Stomach (tissue), 9 donors: ENCODE measurements around the gene PITPNM3. TPM values are rescaled to one million over a fixed set of nuclear protein-coding genes. Genes with fewer than 3 reads are reported as not detected.
A peak's percentile ranks its signal among the peaks of the same experiment; 100 is the strongest.
"Not testable (repeated sequence)": the region's sequence is repeated elsewhere in the genome, so short reads cannot be mapped to it uniquely, and the experiment has no call there.

Source experiments
- DNase-seq, 2 donors: peaks; one replicate each; pipeline versions ENCODE4 v3.0.0 to v3.0.0-alpha.2; 2013 to 2019
- H3K27ac ChIP-seq, 5 donors: fragments of 200-600 bp in 4 of 5; sonication (generic) in 4 of 5; one replicate each; pipeline ENCODE4 v1.5.1; 2013 to 2019; ENCODE audit warnings: mild to moderate bottlenecking in 1 of 5, moderate library complexity in 1 of 5
- H3K27me3 ChIP-seq, 3 donors: fragments of 200-600 bp; sonication (generic); one replicate each; pipeline ENCODE4 v1.5.1; 2017 to 2019; ENCODE audit warnings: mixed run types in 1 of 3
- H3K36me3 ChIP-seq, 4 donors: fragments of 200-600 bp; sonication (generic); 1 replicate in 3 of 4; 2 replicates in 1 of 4; pipeline ENCODE4 v1.5.1; 2016 to 2019
- H3K4me1 ChIP-seq, 4 donors: fragments of 200-600 bp; sonication (generic); one replicate each; pipeline ENCODE4 v1.5.1; 2016 to 2019
- H3K4me3 ChIP-seq, 4 donors: fragments of 200-600 bp; sonication (generic) in 3 of 4; one replicate each; pipeline ENCODE4 v1.5.1; 2016 to 2019; ENCODE audit warnings: mild to moderate bottlenecking in 1 of 4
- H3K9me3 ChIP-seq, 4 donors: fragments of 200-600 bp; sonication (generic); one replicate each; pipeline ENCODE4 v1.5.1; 2016 to 2019
- EP300 ChIP-seq: sonication (generic); formaldehyde crosslinking; IDR thresholded peaks from one replicate; pipeline ENCODE4 v1.6.1; 2017; ENCODE audit warnings: antibody characterized with exemption
- POLR2A ChIP-seq, 4 donors: fragments of 450-650 bp; IDR thresholded peaks; one replicate each; pipeline ENCODE4 v1.6.1; 2016; ENCODE audit warnings: antibody characterized with exemption in 4 of 4, control low read depth in 2 of 4, mild to moderate bottlenecking in 1 of 4, moderate library complexity in 1 of 4
- POLR2AphosphoS5 ChIP-seq, 3 donors: sonication (generic); formaldehyde crosslinking; IDR thresholded peaks; one replicate each; pipeline ENCODE4 v1.6.1; 2016; ENCODE audit warnings: antibody characterized with exemption in 3 of 3
- WGBS, 5 donors: extraction: QIAGEN DNeasy Blood & Tissue Kit in 3 of 5; methylation state at CpG; one replicate each; pipeline versions ENCODE4 v1.1.5 to v1.1.7; 2013 to 2018; 5-methylcytosine and 5-hydroxymethylcytosine counted together
- intact Hi-C: fragments of 100-400 bp; cut with DNase I; formaldehyde crosslinking; loops from one replicate; pipeline ENCODE4 v1.15.1; 2023; ENCODE audit warnings: low total_unique reads
- polyA plus RNA-seq, 3 donors: library from polyadenylated mRNA; stranded (reverse); fragments of 200-250 nt; gene quantifications; one replicate each; pipeline ENCODE4 v1.2.3, GENCODE V29; 2013
- total RNA-seq, 5 donors: library from RNA; depleted of rRNA; stranded (reverse); fragments of >200 nt; gene quantifications; one replicate each; pipeline versions ENCODE4 v1.1.0 to v1.2.3, GENCODE V29; 2014 to 2016
- TF ChIP-seq, protein P1 (sequence below), 7 experiments: fragments of 450-650 bp in 4 of 7; fragments of 200-600 bp in 3 of 7; sonication (generic) in 3 of 7; IDR thresholded peaks; one replicate each; pipeline ENCODE4 v1.5.1; 2016 to 2019; ENCODE audit warnings: antibody characterized with exemption in 7 of 7, control low read depth in 2 of 7, mild to moderate bottlenecking in 1 of 7
- donor health status: healthy with polysubstance abuse.
- donor health status: Bipolar disorder and iron deficiency.
- donor health status: healthy.

PITPNM3 gene
- total and polyA plus RNA-seq, 8 donors = 1.1 to 19.3 (median 5.8) TPM

DNA sequence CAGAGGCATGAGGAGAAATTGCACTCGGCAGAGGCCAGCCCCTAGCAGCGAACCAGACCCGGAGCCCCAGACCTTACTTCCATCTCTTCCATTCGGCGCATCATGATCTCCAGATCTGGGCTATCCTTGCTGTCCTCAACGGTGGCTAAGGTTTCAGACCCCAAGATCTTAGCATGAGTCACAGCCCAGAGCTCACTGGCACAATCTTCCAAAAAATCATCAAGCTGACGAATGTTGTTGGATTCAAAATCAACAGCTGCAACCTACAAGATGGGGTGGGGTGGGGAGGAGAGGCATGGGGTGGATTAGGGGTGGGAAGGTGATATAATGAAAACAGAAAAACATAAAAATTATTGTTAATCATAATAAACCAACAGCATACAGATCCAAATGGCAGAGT is 39.7 kb upstream of the PITPNM3 start:
- Histone ChIP-seq H3K4me1 (peaks cover 27 to 57% (median 36%) of the 10 kb centered on the region in 4 donors), H3K9me3 (no peaks in the 10 kb centered on the region), H3K4me3 (no peak overlapping the region), H3K27ac (no peak overlapping the region), H3K36me3 (peaks cover 22 to 79% (median 69%) of the 10 kb centered on the region in 4 donors), H3K27me3 (no peaks in the 10 kb centered on the region)
- DNase-seq = no peak
- WGBS, 5 donors = 85 to 96% (median 95%) methylated on average over 7 of the region's 7 CpGs
- intact Hi-C loops = no loop called here
- TF ChIP-seq, protein P1, sequence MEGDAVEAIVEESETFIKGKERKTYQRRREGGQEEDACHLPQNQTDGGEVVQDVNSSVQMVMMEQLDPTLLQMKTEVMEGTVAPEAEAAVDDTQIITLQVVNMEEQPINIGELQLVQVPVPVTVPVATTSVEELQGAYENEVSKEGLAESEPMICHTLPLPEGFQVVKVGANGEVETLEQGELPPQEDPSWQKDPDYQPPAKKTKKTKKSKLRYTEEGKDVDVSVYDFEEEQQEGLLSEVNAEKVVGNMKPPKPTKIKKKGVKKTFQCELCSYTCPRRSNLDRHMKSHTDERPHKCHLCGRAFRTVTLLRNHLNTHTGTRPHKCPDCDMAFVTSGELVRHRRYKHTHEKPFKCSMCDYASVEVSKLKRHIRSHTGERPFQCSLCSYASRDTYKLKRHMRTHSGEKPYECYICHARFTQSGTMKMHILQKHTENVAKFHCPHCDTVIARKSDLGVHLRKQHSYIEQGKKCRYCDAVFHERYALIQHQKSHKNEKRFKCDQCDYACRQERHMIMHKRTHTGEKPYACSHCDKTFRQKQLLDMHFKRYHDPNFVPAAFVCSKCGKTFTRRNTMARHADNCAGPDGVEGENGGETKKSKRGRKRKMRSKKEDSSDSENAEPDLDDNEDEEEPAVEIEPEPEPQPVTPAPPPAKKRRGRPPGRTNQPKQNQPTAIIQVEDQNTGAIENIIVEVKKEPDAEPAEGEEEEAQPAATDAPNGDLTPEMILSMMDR (IDR thresholded peaks at IDR 0.05) = no peak
- no peak for TF ChIP-seq POLR2A (IDR thresholded peaks at IDR 0.05)
- no peak for TF ChIP-seq EP300
- no peak for TF ChIP-seq POLR2AphosphoS5 (IDR thresholded peaks at IDR 0.05)

DNA sequence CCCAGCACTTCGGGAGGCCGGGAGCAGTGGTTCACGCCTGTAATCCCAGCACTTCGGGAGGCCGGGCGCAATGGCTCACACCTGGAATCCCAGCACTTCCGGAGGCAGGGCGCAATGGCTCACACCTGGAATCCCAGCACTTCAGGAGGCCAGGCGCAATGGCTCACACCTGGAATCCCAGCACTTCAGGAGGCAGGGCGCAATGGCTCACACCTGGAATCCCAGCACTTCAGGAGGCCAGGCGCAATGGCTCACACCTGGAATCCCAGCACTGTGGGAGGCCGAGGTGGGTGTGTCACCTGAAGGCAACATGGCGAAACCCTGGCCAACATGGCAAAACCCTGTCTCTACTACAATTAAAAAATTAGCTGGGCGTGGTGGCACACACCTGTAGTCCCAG is 37.0 kb upstream of the PITPNM3 start:
- WGBS, 5 donors = 91 to 100% (median 97%) methylated on average over 12 to 14 of the region's 14 CpGs
- H3K4me3 ChIP-seq, intact Hi-C loops, H3K9me3 ChIP-seq, H3K27me3 ChIP-seq, DNase-seq: not testable (repeated sequence)
- H3K36me3 ChIP-seq = peaks cover 46 to 91% (median 79%) of the 10 kb centered on the region in 4 donors
- H3K4me1 ChIP-seq = peaks cover 11 to 37% (median 18%) of the 10 kb centered on the region in 4 donors
- peak overlapping the region in 1 of 5 donors; percentile 76 for H3K27ac ChIP-seq

DNA sequence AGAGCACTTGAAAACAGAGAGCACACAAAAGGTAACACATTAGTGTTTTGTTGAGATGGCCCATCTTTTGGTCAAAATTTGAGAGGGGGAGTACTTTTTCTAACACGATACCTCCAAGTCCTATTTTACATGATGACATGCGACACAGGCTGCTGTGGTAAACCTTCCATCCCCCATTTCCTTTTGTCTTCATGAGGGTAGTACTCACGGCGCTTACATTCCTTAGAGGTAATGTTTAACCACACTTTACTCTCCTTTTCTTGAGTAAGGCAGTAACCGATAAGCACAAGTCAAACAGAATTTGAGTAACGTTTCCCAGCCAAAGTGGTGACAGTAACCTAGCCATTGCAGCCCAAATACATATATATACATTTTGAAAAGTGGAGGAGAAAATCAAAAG is 35.8 kb upstream of the PITPNM3 start:
- peak in 1 of 2 donors; percentile 82 for DNase-seq
- H3K4me1 ChIP-seq = peaks cover 5 to 28% (median 9%) of the 10 kb centered on the region in 4 donors
- intact Hi-C loops = no loop called here
- H3K9me3 ChIP-seq = no peaks in the 10 kb centered on the region
- WGBS, 5 donors = 31 to 61% (median 39%) methylated on average over 6 of the region's 6 CpGs
- TF ChIP-seq, protein P1 (IDR thresholded peaks at IDR 0.05) = no peak
- peak in 2 of 3 donors; percentile 19 to 25 for TF ChIP-seq POLR2AphosphoS5 (IDR thresholded peaks at IDR 0.05)
- peak overlapping the region; percentile 63 to 76 (median 66) for H3K27ac ChIP-seq
- H3K27me3 ChIP-seq = no peaks in the 10 kb centered on the region
- H3K36me3 ChIP-seq = peaks cover 55 to 91% (median 88%) of the 10 kb centered on the region in 4 donors
- H3K4me3 ChIP-seq = no peak overlapping the region

DNA sequence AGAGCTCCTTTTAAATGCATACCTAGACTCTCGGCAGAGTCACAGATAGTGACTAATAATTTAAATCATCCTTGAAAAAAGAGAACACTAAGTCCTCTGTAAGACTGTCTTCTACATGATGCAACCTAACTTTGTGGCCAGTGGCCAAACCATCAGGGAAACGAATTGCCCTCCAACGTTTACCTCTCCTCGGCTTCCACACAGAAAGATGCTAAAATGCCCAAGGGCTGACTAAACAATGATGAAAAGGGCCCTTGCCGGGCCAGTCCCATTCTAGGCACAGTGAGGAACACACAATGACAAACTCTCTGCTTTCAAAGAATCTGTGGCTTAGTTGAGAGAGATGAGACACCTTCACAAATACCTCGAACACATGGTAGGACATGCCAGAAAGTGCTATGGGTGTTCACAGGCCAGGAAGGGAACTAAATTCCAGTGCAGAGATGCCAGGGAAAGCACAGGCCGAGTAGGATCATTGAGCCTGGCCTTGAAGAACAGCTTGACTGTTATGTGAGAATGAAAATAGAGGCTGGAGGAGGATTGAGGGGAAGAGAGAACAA is 35.3 kb upstream of the PITPNM3 start:
- H3K4me1 ChIP-seq = peaks cover 5 to 28% (median 10%) of the 10 kb centered on the region in 4 donors
- intact Hi-C loops = no loop called here
- peaks cover 55 to 94% (median 90%) of the 10 kb centered on the region in 4 donors for H3K36me3 ChIP-seq
- DNase-seq = no peak
- H3K9me3 ChIP-seq = no peaks in the 10 kb centered on the region
- no peak overlapping the region for H3K4me3 ChIP-seq
- H3K27me3 ChIP-seq = no peaks in the 10 kb centered on the region
- TF ChIP-seq EP300 (no peak), POLR2A (IDR thresholded peaks at IDR 0.05) (no peak), POLR2AphosphoS5 (IDR thresholded peaks at IDR 0.05) (no peak)
- TF ChIP-seq, protein P1 (IDR thresholded peaks at IDR 0.05) = no peak
- 50 to 63% (median 55%) methylated on average over 7 of the region's 7 CpGs for WGBS, 5 donors
- peak overlapping the region; percentile 63 to 76 (median 66) for H3K27ac ChIP-seq

DNA sequence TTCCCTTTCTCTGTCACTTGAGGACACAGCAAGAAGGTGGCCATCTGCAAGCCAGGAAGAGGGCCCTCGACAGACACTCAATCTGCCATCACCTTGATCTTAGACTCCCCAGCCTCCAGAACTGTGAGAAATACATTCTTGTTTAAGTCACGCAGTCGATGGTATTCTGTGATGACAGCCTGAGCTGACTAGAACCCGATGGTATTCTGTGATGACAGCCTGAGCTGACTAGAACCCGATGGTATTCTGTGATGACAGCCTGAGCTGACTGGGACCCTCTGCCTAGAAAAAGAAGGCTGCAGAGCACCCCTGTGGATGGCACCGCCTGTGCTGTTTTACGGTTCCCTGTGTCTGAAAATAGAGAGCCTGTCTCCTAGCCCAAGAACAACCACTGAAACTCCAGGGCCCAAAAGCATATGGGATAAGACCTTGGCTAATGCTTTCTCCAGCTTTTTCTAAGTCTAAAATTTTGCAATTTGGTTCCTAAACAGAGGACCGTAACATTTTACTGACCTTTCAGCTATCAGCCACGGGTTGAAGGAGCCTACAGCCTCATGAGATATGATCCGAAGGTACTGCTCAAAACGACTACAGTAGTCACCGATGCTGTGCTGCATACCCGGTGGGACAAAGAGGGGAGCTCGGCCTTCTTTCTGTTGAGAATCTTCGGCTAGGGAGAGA is 33.1 kb upstream of the PITPNM3 start:
- H3K27ac ChIP-seq = no peak overlapping the region
- peaks cover 5 to 28% (median 10%) of the 10 kb centered on the region in 4 donors for H3K4me1 ChIP-seq
- no peaks in the 10 kb centered on the region for H3K27me3 ChIP-seq
- H3K9me3 ChIP-seq = peaks cover 0 to 8% (median 3%) of the 10 kb centered on the region in 4 donors
- DNase-seq = no peak
- no peak for TF ChIP-seq POLR2AphosphoS5 (IDR thresholded peaks at IDR 0.05)
- TF ChIP-seq POLR2A (IDR thresholded peaks at IDR 0.05) = no peak
- WGBS, 5 donors = 94 to 96% (median 95%) methylated on average over 15 of the region's 15 CpGs
- H3K4me3 ChIP-seq = no peak overlapping the region
- peaks cover 53 to 98% (median 91%) of the 10 kb centered on the region in 4 donors for H3K36me3 ChIP-seq
- intact Hi-C loops = no loop called here
